ENCODE measurements around the gene MPV17L.

DNA sequence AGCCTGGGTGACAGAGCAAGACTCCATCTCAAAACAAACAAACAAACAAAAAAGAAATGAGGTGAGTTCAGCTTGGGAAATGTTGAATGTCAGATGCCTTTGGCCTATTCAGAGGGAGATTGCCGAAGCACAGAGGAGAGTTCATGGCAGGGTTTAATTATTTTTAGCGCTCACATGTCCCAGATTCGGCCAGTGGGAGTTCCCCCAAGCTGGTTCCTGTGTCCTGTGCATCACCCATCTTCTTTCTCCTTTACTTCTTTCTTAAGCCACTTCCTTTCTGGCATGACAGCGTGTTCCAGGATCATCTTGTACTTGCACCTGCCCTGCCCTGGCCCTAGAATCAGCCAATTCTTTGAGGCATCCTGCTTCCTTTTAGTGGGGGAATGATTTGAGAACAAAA, 9.2 kb downstream of the MPV17L start:
- TF ChIP-seq EZH2 (IDR thresholded peaks at IDR 0.05): no peak
- no peak for TF ChIP-seq POLR2AphosphoS5 (IDR thresholded peaks at IDR 0.05; ENCODE audit: borderline replicate concordance, low read depth, low read length)
- TF ChIP-seq FOXP2 (optimal IDR thresholded peaks at IDR 0.05; ENCODE audit: control extremely low read depth, extremely low read length, insufficient read depth): no peak

Measured in SK-N-MC (cell line).